GM23338 (cell line): ENCODE measurements around the gene SPC24. TPM values are rescaled to one million over a fixed set of nuclear protein-coding genes. Genes with fewer than 3 reads are reported as not detected.
"Not testable (repeated sequence)": the region's sequence is repeated elsewhere in the genome, so short reads cannot be mapped to it uniquely, and the experiment has no call there.

Experiments used
- ATAC-seq: fragments of 200-7000 bp; cut with Tn5 transposase; 3 replicates; pipeline ENCODE4 v1.9.1; 2020
- DNase-seq: peaks from one replicate; pipeline ENCODE4 v3.0.0-alpha.2; 2015; ENCODE audit warnings: low spot score
- H2AFZ ChIP-seq: fragments of 200-600 bp; sonication (generic); 2 replicates; pipeline ENCODE4 v1.8.0; 2016; ENCODE audit warnings: antibody characterized with exemption, mild to moderate bottlenecking, moderate library complexity
- H3F3A ChIP-seq: fragments of 200-600 bp; sonication (generic); replicated peaks from 2 replicates; pipeline ENCODE4 v1.8.0; 2017; ENCODE audit warnings: antibody characterized with exemption, mixed run types, low read depth
- H3K27ac ChIP-seq: fragments of 200-600 bp; sonication (generic); 2 replicates; pipeline ENCODE4 v1.6.1; 2016; ENCODE audit warnings: low read depth
- H3K27me3 ChIP-seq: fragments of 200-600 bp; sonication (generic); 2 replicates; pipeline ENCODE4 v1.8.0; 2016; ENCODE audit warnings: mild to moderate bottlenecking, mixed run types, moderate library complexity; ENCODE audit not compliant: insufficient read depth
- H3K36me3 ChIP-seq: fragments of 200-600 bp; sonication (generic); 2 replicates; pipeline ENCODE4 v1.8.0; 2016; ENCODE audit warnings: mild to moderate bottlenecking; ENCODE audit not compliant: insufficient read depth
- H3K4me1 ChIP-seq: fragments of 200-600 bp; sonication (generic); 2 replicates; pipeline ENCODE4 v1.8.0; 2016; ENCODE audit warnings: mild to moderate bottlenecking, moderate library complexity; ENCODE audit not compliant: insufficient read depth
- H3K4me2 ChIP-seq: fragments of 200-600 bp; sonication (generic); 2 replicates; pipeline ENCODE4 v1.7.1; 2017; ENCODE audit warnings: mixed run types
- H3K4me3 ChIP-seq: fragments of 200-600 bp; sonication (generic); 2 replicates; pipeline ENCODE4 v1.6.1; 2016; ENCODE audit warnings: mixed run types
- H3K79me2 ChIP-seq: fragments of 200-600 bp; sonication (generic); replicated peaks from 2 replicates; pipeline ENCODE4 v1.8.0; 2017; ENCODE audit warnings: mild to moderate bottlenecking; ENCODE audit not compliant: insufficient read depth
- H3K9me2 ChIP-seq: fragments of 200-600 bp; sonication (generic); 2 replicates; pipeline ENCODE4 v1.8.0; 2017; ENCODE audit not compliant: insufficient read depth
- H4K20me1 ChIP-seq: fragments of 200-600 bp; sonication (generic); replicated peaks from 2 replicates; pipeline ENCODE4 v1.8.0; 2017; ENCODE audit warnings: mild to moderate bottlenecking; ENCODE audit not compliant: insufficient read depth
- H3K27ac Mint-ChIP-seq: 2 replicates; pipeline ENCODE4 v1.8.0; 2020; ENCODE audit warnings: inconsistent platforms, mild to moderate bottlenecking, moderate library complexity, mixed read lengths
- H3K27me3 Mint-ChIP-seq: 3 replicates; pipeline ENCODE4 v1.8.0; 2022; ENCODE audit warnings: low read depth, mild to moderate bottlenecking, moderate library complexity, mixed read lengths, inconsistent platforms; ENCODE audit not compliant: insufficient read depth, poor library complexity
- H3K36me3 Mint-ChIP-seq: 3 replicates; pipeline ENCODE4 v1.8.0; 2021; ENCODE audit warnings: low read depth, mild to moderate bottlenecking, inconsistent platforms, moderate library complexity, mixed read lengths
- H3K4me1 Mint-ChIP-seq: 3 replicates; pipeline ENCODE4 v1.8.0; 2020; ENCODE audit warnings: mild to moderate bottlenecking, inconsistent platforms, mixed read lengths
- H3K4me3 Mint-ChIP-seq: 3 replicates; pipeline ENCODE4 v1.8.0; 2021; ENCODE audit warnings: moderate library complexity, mild to moderate bottlenecking, inconsistent platforms, mixed read lengths
- H3K9me3 Mint-ChIP-seq: 3 replicates; pipeline ENCODE4 v1.8.0; 2020; ENCODE audit warnings: moderate library complexity, mild to moderate bottlenecking, inconsistent platforms, mixed read lengths
- CREB1 ChIP-seq: fragments of 250-450 bp; sonication (Bioruptor Pico); IDR thresholded peaks from 2 replicates; pipeline ENCODE4 v1.5.0; 2020; ENCODE audit warnings: low read depth, mild to moderate bottlenecking, moderate library complexity
- EZH2phosphoT487 ChIP-seq: fragments of 200-600 bp; sonication (generic); IDR thresholded peaks from one replicate; pipeline ENCODE4 v1.8.1; 2018; ENCODE audit warnings: antibody characterized with exemption; ENCODE audit not compliant: unreplicated experiment
- JUNB ChIP-seq: IDR thresholded peaks from one replicate; pipeline ENCODE4 v1.6.1; 2016; ENCODE audit warnings: antibody characterized with exemption; ENCODE audit not compliant: unreplicated experiment
- NANOG ChIP-seq: IDR thresholded peaks from 2 replicates; pipeline ENCODE4 v1.6.1; 2016; ENCODE audit warnings: antibody characterized with exemption, borderline replicate concordance
- POLR2AphosphoS5 ChIP-seq: IDR thresholded peaks from 2 replicates; pipeline ENCODE4 v1.6.1; 2016; ENCODE audit warnings: antibody characterized with exemption, low read depth
- REST ChIP-seq: IDR thresholded peaks from one replicate; pipeline ENCODE4 v1.6.1; 2018; ENCODE audit warnings: antibody characterized with exemption; ENCODE audit not compliant: unreplicated experiment
- ZNF114 ChIP-seq: fragments of 250-450 bp; sonication (Bioruptor Pico); IDR thresholded peaks from 2 replicates; pipeline ENCODE4 v1.5.0; 2020; ENCODE audit warnings: mild to moderate bottlenecking, moderate library complexity
- polyA plus RNA-seq: library from polyadenylated mRNA; unstranded; fragments of >200 nt; fragmentation: Nextera tagmentation; extraction: Ambion mirVana; gene quantifications from 2 replicates; pipeline ENCODE4 v1.2.1, GENCODE V29; 2016
- total RNA-seq: library from RNA; depleted of rRNA; stranded (reverse); fragments of >200 nt; shearing (Covaris generic); gene quantifications from 2 replicates; pipeline ENCODE4 v1.2.3, GENCODE V29; 2014
- TF ChIP-seq, protein P1 (sequence below): fragments of 250-450 bp; sonication (Bioruptor Pico); IDR thresholded peaks from 2 replicates; pipeline ENCODE4 v1.5.0; 2020; ENCODE audit warnings: mild to moderate bottlenecking, moderate library complexity
- TF ChIP-seq, protein P2 (sequence below), 2 experiments: fragments of 200-600 bp in 1 of 2; sonication (generic) in 1 of 2; conservative IDR thresholded peaks; 2 replicates each; pipeline versions ENCODE4 v1.5.1 to v1.6.1; 2016 to 2017; ENCODE audit warnings: antibody characterized with exemption in 2 of 2, low read depth in 2 of 2, mild to moderate bottlenecking in 2 of 2, moderate library complexity in 1 of 2
- TF ChIP-seq, protein P3 (sequence below): IDR thresholded peaks from 2 replicates; pipeline ENCODE4 v1.6.1; 2016; ENCODE audit warnings: antibody characterized with exemption

The SPC24 gene
- total and polyA plus RNA-seq, 2 experiments from 2014 or later: 38.7 to 40.6 TPM

DNA sequence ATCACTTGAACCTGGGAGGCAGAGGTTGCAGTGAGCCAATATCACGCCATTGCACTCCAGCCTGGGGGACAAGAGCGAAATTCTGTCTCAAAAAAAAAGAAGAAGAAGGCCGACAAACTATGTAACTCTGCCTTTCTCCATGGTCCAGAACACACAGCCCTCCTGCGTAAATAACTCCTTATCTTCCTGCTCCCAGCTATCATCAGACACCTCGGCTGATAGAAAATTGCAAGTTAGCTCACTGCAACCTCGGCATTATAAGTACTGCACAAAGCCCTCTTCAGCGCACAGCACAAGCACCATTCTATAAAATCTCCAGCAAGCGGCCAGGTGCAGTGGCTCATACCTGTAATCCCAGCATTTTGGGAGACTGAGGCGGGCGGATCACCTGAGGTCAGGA is 51.9 kb downstream of the SPC24 start:
- not testable (repeated sequence) for H3K9me3 Mint-ChIP-seq, H3K27ac ChIP-seq, DNase-seq, H2AFZ ChIP-seq, H3K4me3 ChIP-seq, H3K4me1 Mint-ChIP-seq, H3K27ac Mint-ChIP-seq, H3K4me2 ChIP-seq, H3K27me3 Mint-ChIP-seq, H3K9me2 ChIP-seq, H3K4me3 Mint-ChIP-seq, H3K27me3 ChIP-seq, H3K4me1 ChIP-seq, ATAC-seq
- peaks cover 98% of the 10 kb centered on the region for H3K36me3 Mint-ChIP-seq
- peaks cover 64% of the 10 kb centered on the region for H4K20me1 ChIP-seq
- peaks cover 99% of the 10 kb centered on the region for H3K36me3 ChIP-seq
- H3F3A ChIP-seq: peaks cover 79% of the 10 kb centered on the region
- peaks cover 89% of the 10 kb centered on the region for H3K79me2 ChIP-seq

DNA sequence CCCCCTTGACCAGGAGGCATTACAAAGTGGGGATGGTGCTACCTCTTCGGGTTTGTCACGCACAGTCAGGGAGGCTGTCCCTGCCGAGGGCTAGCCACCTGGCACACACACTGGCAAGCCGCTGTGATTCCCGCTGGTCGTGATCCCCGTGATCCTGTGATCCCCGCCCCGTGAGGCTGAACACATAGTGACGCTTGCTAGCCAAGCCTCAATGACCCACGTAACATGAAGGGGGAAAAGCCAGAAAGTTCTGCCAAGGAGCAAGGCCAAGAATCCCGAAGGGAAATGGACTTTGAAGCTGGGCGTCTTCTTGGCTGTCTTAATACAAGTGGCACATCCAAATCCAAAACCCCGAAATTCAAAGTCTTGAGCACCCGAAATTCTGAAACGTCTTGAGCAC is 52.6 kb downstream of the SPC24 start:
- H3K36me3 ChIP-seq: peaks cover 99% of the 10 kb centered on the region
- Mint-ChIP-seq H3K27ac (no peak overlapping the region), H3K9me3 (no peaks in the 10 kb centered on the region), H3K4me1 (no peaks in the 10 kb centered on the region), H3K27me3 (peaks cover 4% of the 10 kb centered on the region), H3K36me3 (peaks cover 91% of the 10 kb centered on the region), H3K4me3 (no peak overlapping the region)
- H3K27me3 ChIP-seq: no peaks in the 10 kb centered on the region
- H2AFZ ChIP-seq: no peak overlapping the region
- H3K4me2 ChIP-seq: no peak overlapping the region
- H3F3A ChIP-seq: peaks cover 79% of the 10 kb centered on the region
- ATAC-seq (no peak), DNase-seq (no peak)
- H3K9me2 ChIP-seq: no peaks in the 10 kb centered on the region
- H4K20me1 ChIP-seq: peaks cover 65% of the 10 kb centered on the region
- no peak overlapping the region for H3K4me3 ChIP-seq
- peaks cover 89% of the 10 kb centered on the region for H3K79me2 ChIP-seq
- H3K27ac ChIP-seq: no peak overlapping the region
- H3K4me1 ChIP-seq: no peaks in the 10 kb centered on the region
- TF ChIP-seq CREB1 (no peak), POLR2AphosphoS5 (no peak), EZH2phosphoT487 (no peak), ZNF114 (CRISPR knock-in tag) (no peak), REST (no peak), JUNB (no peak), NANOG (no peak)
- TF ChIP-seq, protein P1, sequence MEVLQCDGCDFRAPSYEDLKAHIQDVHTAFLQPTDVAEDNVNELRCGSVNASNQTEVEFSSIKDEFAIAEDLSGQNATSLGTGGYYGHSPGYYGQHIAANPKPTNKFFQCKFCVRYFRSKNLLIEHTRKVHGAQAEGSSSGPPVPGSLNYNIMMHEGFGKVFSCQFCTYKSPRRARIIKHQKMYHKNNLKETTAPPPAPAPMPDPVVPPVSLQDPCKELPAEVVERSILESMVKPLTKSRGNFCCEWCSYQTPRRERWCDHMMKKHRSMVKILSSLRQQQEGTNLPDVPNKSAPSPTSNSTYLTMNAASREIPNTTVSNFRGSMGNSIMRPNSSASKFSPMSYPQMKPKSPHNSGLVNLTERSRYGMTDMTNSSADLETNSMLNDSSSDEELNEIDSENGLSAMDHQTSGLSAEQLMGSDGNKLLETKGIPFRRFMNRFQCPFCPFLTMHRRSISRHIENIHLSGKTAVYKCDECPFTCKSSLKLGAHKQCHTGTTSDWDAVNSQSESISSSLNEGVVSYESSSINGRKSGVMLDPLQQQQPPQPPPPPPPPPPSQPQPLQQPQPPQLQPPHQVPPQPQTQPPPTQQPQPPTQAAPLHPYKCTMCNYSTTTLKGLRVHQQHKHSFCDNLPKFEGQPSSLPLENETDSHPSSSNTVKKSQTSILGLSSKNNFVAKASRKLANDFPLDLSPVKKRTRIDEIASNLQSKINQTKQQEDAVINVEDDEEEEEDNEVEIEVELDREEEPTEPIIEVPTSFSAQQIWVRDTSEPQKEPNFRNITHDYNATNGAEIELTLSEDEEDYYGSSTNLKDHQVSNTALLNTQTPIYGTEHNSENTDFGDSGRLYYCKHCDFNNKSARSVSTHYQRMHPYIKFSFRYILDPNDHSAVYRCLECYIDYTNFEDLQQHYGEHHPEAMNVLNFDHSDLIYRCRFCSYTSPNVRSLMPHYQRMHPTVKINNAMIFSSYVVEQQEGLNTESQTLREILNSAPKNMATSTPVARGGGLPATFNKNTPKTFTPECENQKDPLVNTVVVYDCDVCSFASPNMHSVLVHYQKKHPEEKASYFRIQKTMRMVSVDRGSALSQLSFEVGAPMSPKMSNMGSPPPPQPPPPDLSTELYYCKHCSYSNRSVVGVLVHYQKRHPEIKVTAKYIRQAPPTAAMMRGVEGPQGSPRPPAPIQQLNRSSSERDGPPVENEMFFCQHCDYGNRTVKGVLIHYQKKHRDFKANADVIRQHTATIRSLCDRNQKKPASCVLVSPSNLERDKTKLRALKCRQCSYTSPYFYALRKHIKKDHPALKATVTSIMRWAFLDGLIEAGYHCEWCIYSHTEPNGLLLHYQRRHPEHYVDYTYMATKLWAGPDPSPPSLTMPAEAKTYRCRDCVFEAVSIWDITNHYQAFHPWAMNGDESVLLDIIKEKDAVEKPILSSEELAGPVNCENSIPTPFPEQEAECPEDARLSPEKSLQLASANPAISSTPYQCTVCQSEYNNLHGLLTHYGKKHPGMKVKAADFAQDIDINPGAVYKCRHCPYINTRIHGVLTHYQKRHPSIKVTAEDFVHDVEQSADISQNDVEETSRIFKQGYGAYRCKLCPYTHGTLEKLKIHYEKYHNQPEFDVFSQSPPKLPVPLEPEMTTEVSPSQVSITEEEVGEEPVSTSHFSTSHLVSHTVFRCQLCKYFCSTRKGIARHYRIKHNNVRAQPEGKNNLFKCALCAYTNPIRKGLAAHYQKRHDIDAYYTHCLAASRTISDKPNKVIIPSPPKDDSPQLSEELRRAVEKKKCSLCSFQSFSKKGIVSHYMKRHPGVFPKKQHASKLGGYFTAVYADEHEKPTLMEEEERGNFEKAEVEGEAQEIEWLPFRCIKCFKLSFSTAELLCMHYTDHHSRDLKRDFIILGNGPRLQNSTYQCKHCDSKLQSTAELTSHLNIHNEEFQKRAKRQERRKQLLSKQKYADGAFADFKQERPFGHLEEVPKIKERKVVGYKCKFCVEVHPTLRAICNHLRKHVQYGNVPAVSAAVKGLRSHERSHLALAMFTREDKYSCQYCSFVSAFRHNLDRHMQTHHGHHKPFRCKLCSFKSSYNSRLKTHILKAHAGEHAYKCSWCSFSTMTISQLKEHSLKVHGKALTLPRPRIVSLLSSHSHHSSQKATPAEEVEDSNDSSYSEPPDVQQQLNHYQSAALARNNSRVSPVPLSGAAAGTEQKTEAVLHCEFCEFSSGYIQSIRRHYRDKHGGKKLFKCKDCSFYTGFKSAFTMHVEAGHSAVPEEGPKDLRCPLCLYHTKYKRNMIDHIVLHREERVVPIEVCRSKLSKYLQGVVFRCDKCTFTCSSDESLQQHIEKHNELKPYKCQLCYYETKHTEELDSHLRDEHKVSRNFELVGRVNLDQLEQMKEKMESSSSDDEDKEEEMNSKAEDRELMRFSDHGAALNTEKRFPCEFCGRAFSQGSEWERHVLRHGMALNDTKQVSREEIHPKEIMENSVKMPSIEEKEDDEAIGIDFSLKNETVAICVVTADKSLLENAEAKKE: no peak
- TF ChIP-seq, protein P2, sequence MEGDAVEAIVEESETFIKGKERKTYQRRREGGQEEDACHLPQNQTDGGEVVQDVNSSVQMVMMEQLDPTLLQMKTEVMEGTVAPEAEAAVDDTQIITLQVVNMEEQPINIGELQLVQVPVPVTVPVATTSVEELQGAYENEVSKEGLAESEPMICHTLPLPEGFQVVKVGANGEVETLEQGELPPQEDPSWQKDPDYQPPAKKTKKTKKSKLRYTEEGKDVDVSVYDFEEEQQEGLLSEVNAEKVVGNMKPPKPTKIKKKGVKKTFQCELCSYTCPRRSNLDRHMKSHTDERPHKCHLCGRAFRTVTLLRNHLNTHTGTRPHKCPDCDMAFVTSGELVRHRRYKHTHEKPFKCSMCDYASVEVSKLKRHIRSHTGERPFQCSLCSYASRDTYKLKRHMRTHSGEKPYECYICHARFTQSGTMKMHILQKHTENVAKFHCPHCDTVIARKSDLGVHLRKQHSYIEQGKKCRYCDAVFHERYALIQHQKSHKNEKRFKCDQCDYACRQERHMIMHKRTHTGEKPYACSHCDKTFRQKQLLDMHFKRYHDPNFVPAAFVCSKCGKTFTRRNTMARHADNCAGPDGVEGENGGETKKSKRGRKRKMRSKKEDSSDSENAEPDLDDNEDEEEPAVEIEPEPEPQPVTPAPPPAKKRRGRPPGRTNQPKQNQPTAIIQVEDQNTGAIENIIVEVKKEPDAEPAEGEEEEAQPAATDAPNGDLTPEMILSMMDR (conservative IDR thresholded peaks at IDR 0.05; ENCODE audit: low read depth in 2 of 2): no peak
- TF ChIP-seq, protein P3, sequence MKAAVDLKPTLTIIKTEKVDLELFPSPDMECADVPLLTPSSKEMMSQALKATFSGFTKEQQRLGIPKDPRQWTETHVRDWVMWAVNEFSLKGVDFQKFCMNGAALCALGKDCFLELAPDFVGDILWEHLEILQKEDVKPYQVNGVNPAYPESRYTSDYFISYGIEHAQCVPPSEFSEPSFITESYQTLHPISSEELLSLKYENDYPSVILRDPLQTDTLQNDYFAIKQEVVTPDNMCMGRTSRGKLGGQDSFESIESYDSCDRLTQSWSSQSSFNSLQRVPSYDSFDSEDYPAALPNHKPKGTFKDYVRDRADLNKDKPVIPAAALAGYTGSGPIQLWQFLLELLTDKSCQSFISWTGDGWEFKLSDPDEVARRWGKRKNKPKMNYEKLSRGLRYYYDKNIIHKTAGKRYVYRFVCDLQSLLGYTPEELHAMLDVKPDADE: no peak
